Stimulated activated memory B cell treated with anti-CD40 and anti-IgM and Interleukin-4, amounts not matched to agents 10 μg/mL and 1 μg/mL and 100 μg/mL, for 72 hours (primary cell): Measurements from ENCODE around the gene PANX2.
A peak's percentile ranks its signal among the peaks of the same experiment; 100 is the strongest.

Source experiments
- ATAC-seq: fragments of 150-1000 bp; cut with Tn5 transposase; 2 replicates; pipeline ENCODE4 v1.10.0; 2021
- H3K27ac Mint-ChIP-seq: one replicate; pipeline ENCODE4 v1.8.0; 2022; ENCODE audit warnings: mild to moderate bottlenecking, mixed read lengths
- H3K27me3 Mint-ChIP-seq: one replicate; pipeline ENCODE4 v1.8.0; 2022; ENCODE audit warnings: mixed read lengths
- H3K36me3 Mint-ChIP-seq: one replicate; pipeline ENCODE4 v1.8.0; 2022; ENCODE audit warnings: mixed read lengths
- H3K4me1 Mint-ChIP-seq: one replicate; pipeline ENCODE4 v1.8.0; 2022; ENCODE audit warnings: mixed read lengths
- H3K4me3 Mint-ChIP-seq: one replicate; pipeline ENCODE4 v1.8.0; 2022; ENCODE audit warnings: mild to moderate bottlenecking, moderate library complexity, mixed read lengths
- H3K9me3 Mint-ChIP-seq: one replicate; pipeline ENCODE4 v1.8.0; 2022; ENCODE audit warnings: mixed read lengths

PANX2 gene

GRCh38 chr22:50174382-50175190, 4.1 kb downstream of the PANX2 start:
- Mint-ChIP-seq H3K36me3 (no peaks in the 10 kb centered on the region), H3K27ac (no peak overlapping the region), H3K27me3 (peaks cover 27% of the 10 kb centered on the region), H3K4me1 (peaks cover 57% of the 10 kb centered on the region), H3K9me3 (no peaks in the 10 kb centered on the region), H3K4me3 (no peak overlapping the region)
- no peak for ATAC-seq

DNA sequence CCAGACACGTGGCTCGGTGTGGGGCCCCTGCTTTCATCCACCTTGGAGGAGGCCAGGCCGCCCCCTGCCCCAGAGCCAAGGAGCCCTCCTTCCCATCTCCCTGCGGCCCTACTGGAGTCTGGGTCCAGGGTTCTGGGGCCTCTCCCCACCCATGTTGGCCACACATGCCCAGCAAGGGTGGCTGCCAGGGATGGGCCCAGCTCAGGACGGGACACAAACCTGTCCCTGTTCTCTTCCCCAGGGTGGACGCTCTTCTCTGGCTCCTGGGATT, 4.6 kb downstream of the PANX2 start:
- Mint-ChIP-seq H3K9me3 (no peaks in the 10 kb centered on the region), H3K27ac (no peak overlapping the region), H3K27me3 (peaks cover 31% of the 10 kb centered on the region), H3K4me1 (peaks cover 63% of the 10 kb centered on the region), H3K36me3 (no peaks in the 10 kb centered on the region), H3K4me3 (no peak overlapping the region)
- ATAC-seq = no peak

DNA sequence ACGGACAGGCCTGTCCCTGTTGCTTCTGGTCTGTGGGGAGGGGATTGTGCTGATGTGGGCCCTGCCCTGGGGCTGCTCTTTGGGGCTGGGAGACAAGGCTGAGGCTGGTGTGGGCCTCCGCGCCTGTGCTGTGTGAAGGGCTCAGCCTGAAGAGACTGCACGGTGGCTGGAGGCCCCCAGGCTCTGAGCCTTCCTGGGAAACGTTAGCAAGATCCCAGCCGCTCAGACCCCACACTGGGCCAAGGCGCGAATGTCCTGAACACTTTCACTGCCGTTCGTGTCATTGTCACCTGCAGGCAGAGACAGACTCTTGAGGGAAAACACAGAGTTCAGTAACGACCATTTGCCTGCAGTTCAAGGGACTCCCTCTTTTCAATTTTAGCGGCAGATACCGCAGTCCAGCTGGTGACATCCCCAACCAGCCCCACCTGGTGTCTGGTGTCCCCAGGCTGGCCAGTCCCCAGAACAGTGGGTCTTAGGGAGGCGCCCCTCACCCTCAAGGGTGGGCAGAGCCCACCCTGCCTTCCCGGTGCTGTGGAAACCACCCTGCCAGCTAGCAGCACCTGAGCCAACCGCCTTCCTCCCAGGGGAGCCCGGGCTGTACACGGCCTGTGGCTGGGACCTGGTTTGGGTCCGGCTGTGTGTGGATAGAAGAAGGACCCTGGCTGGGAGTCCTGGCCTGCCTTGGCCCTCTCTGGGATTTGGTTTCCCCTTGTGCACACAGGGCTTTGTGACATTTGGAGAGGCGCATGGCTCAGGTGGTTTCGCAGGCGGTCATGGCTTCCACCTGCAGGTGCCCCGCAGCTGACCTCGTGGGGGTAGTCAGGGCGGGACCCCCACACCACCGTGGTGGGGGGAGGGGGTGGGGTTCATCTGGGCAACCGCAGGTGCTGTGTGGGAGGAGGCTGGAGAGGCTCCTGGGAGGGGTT, 5.7 kb downstream of the PANX2 start:
- H3K4me3 Mint-ChIP-seq = peak overlapping the region; percentile 11
- H3K9me3 Mint-ChIP-seq = no peaks in the 10 kb centered on the region
- H3K4me1 Mint-ChIP-seq = peaks cover 61% of the 10 kb centered on the region
- no peaks in the 10 kb centered on the region for H3K36me3 Mint-ChIP-seq
- ATAC-seq = peak; percentile 38
- H3K27ac Mint-ChIP-seq = peak overlapping the region; percentile 81
- peaks cover 35% of the 10 kb centered on the region for H3K27me3 Mint-ChIP-seq

- no peaks in the 10 kb centered on the region for H3K9me3 Mint-ChIP-seq
- H3K27me3 Mint-ChIP-seq = peaks cover 38% of the 10 kb centered on the region
- H3K27ac Mint-ChIP-seq = no peak overlapping the region
- ATAC-seq = no peak
- H3K36me3 Mint-ChIP-seq = no peaks in the 10 kb centered on the region
- H3K4me1 Mint-ChIP-seq = peaks cover 59% of the 10 kb centered on the region
- no peak overlapping the region for H3K4me3 Mint-ChIP-seq
Measured at GRCh38 chr22:50176850-50177536, 6.5 kb downstream of the PANX2 start.

GRCh38 chr22:50177537-50178470, 7.3 kb downstream of the PANX2 start:
- H3K36me3 Mint-ChIP-seq = no peaks in the 10 kb centered on the region

GRCh38 chr22:50178471-50178864, 7.9 kb downstream of the PANX2 start:
- Mint-ChIP-seq H3K27ac (no peak overlapping the region), H3K4me3 (no peak overlapping the region), H3K9me3 (no peaks in the 10 kb centered on the region), H3K4me1 (peaks cover 46% of the 10 kb centered on the region), H3K27me3 (peaks cover 43% of the 10 kb centered on the region), H3K36me3 (no peaks in the 10 kb centered on the region)
- no peak for ATAC-seq

More at GRCh38 chr22:50177537-50178470, 7.3 kb downstream of the PANX2 start:
- Mint-ChIP-seq H3K4me3 (peak overlapping the region; percentile 23), H3K27ac (no peak overlapping the region), H3K9me3 (no peaks in the 10 kb centered on the region), H3K4me1 (peaks cover 50% of the 10 kb centered on the region), H3K27me3 (peaks cover 38% of the 10 kb centered on the region)
- ATAC-seq = no peak

- H3K4me1 Mint-ChIP-seq = peaks cover 45% of the 10 kb centered on the region
- no peaks in the 10 kb centered on the region for H3K9me3 Mint-ChIP-seq
- no peak overlapping the region for H3K4me3 Mint-ChIP-seq
Measured at GRCh38 chr22:50178871-50179869, 8.6 kb downstream of the PANX2 start.

DNA sequence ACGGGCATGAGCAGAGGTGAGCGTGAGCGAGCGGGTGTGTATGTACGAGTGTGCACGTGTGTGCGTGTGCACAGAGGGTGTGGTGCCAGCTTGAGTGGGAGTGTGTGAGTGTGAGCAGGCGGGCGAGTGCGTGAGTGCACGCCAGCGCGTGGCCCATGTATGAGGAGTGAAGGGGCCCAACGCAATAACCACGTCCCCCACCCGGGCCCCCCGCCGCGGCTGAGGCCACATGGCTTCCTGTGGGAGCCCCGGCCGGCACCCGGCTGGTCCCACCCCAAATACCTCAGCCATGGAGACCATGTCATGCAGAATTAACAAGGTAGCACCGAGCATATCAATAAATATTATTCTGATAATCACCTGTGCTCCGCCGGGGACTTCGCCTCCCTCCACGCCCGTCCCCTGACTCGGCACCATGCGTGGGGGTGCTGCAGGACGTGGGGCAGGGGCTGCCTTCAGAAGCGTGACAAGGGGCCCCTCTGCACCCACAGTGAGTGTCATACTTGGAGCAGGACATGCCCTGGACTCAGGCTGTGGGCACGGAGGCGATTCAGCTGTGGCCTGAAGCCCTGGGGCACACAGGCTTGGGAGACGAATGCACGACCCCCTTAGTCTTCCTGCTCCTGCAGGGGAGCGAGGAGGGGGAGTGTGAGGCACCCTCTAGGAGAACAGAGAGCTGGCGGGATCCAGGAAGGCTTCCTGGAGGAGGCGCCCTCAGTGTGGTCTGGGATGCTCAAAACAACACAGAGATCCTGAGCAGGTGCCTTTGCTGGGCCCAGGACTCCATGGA, 9.6 kb downstream of the PANX2 start:
- Mint-ChIP-seq H3K27ac (no peak overlapping the region), H3K9me3 (no peaks in the 10 kb centered on the region), H3K4me1 (peaks cover 50% of the 10 kb centered on the region), H3K4me3 (no peak overlapping the region), H3K36me3 (no peaks in the 10 kb centered on the region), H3K27me3 (peaks cover 58% of the 10 kb centered on the region)
- ATAC-seq = no peak

More at GRCh38 chr22:50178871-50179869, 8.6 kb downstream of the PANX2 start:
- Mint-ChIP-seq H3K27ac (no peak overlapping the region), H3K27me3 (peaks cover 50% of the 10 kb centered on the region), H3K36me3 (no peaks in the 10 kb centered on the region)
- no peak for ATAC-seq

GRCh38 chr22:50180727-50181521, 10.4 kb downstream of the PANX2 start:
- H3K36me3 Mint-ChIP-seq = no peaks in the 10 kb centered on the region
- no peak overlapping the region for H3K4me3 Mint-ChIP-seq
- no peaks in the 10 kb centered on the region for H3K9me3 Mint-ChIP-seq
- H3K27me3 Mint-ChIP-seq = peaks cover 58% of the 10 kb centered on the region
- H3K4me1 Mint-ChIP-seq = peaks cover 48% of the 10 kb centered on the region
- ATAC-seq = no peak
- no peak overlapping the region for H3K27ac Mint-ChIP-seq

GRCh38 chr22:50182176-50183081, 11.9 kb downstream of the PANX2 start:
- no peak for ATAC-seq
- H3K27me3 Mint-ChIP-seq = peaks cover 50% of the 10 kb centered on the region
- peaks cover 43% of the 10 kb centered on the region for H3K4me1 Mint-ChIP-seq
- no peak overlapping the region for H3K4me3 Mint-ChIP-seq
- H3K27ac Mint-ChIP-seq = no peak overlapping the region
- no peaks in the 10 kb centered on the region for H3K9me3 Mint-ChIP-seq
- peaks cover 2% of the 10 kb centered on the region for H3K36me3 Mint-ChIP-seq

DNA sequence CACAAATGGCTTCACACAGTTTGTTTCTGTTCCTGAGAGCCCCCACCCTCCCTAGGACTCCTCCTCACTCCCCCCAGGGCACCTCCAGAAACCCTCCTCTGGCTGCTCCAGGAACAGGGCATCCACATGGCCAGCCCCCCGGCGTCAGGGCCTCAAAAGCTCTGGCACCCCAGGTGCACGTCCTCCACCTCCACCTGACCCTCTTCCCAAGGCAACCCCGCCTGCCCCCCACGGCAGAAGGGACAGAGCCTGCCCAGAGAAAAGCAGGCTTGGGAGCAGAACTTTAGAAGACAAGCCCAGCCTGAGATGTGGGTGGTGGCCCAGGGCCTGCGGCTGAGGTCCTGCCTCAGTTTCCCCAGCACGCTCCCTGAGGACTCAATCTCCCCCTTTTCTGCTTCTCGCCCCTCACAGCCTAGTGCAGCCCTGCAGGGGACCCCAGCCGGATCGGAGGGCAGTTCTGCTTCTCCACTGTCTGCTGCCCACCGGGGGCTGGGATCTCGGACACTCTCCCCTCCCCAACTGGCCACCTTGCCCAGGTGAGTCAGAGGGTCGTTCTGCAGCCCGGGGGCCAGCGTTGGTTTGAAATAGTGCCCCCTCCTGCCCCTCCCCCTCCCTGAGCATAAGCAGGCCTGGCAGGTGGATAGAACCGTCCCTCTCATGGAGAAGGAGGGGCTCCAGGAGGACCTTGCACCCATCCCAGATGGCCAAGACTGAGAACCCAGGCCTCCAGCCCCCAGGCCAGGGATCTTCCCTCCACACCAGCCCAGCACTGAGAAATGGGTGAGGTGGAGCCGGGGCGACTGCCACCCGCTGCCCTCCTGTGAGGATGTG, 12.8 kb downstream of the PANX2 start:
- Mint-ChIP-seq H3K4me3 (peak overlapping the region; percentile 37), H3K4me1 (peaks cover 50% of the 10 kb centered on the region), H3K9me3 (no peaks in the 10 kb centered on the region), H3K27ac (no peak overlapping the region), H3K27me3 (peaks cover 49% of the 10 kb centered on the region), H3K36me3 (peaks cover 5% of the 10 kb centered on the region)
- no peak for ATAC-seq
